MCF 10A (cell line): ENCODE data around the gene UMAD1. TPM values are rescaled to one million over a fixed set of nuclear protein-coding genes. Genes with fewer than 3 reads are reported as not detected.

Source experiments
- BruUV-seq: library from RNA; stranded (reverse); fragments of 400-500 nt; replicated peaks from 2 replicates; lab custom pipeline; 2021; lab: Mats Ljungman, UMichigan
- CTCF ChIA-PET: fragments of 300-600 bp; sonication (Branson Sonifier 250); formaldehyde crosslinking; extraction: SDS; loops from one replicate; lab custom pipeline; 2021; ENCODE audit warnings: antibody characterized with exemption, inconsistent platforms; lab: Yijun Ruan, JAX
- POLR2A ChIA-PET: fragments of 300-600, 350-650 bp; sonication (Branson Sonifier 250); formaldehyde crosslinking; extraction: SDS; loops from one replicate; lab custom pipeline; 2020; ENCODE audit warnings: antibody characterized with exemption, inconsistent platforms; lab: Yijun Ruan, JAX
- DNase-seq: peaks from one replicate; pipeline ENCODE4 v3.0.0-alpha.2; 2018; ENCODE audit not compliant: unreplicated experiment
- H3K27ac Mint-ChIP-seq: one replicate; pipeline ENCODE4 v1.8.0; 2022; ENCODE audit warnings: mild to moderate bottlenecking, low read depth, mixed read lengths; ENCODE audit not compliant: unreplicated experiment
- H3K27me3 Mint-ChIP-seq: one replicate; pipeline ENCODE4 v1.8.0; 2022; ENCODE audit warnings: mixed read lengths; ENCODE audit not compliant: insufficient read depth, unreplicated experiment
- H3K36me3 Mint-ChIP-seq: one replicate; pipeline ENCODE4 v1.8.0; 2022; ENCODE audit warnings: mild to moderate bottlenecking, moderate library complexity, mixed read lengths; ENCODE audit not compliant: insufficient read depth, unreplicated experiment
- H3K4me1 Mint-ChIP-seq: one replicate; pipeline ENCODE4 v1.8.0; 2022; ENCODE audit warnings: mixed read lengths; ENCODE audit not compliant: insufficient read depth, unreplicated experiment
- H3K4me3 Mint-ChIP-seq: one replicate; pipeline ENCODE4 v1.8.0; 2022; ENCODE audit warnings: mild to moderate bottlenecking, moderate library complexity, mixed read lengths; ENCODE audit not compliant: unreplicated experiment
- H3K9me3 Mint-ChIP-seq: one replicate; pipeline ENCODE4 v1.8.0; 2022; ENCODE audit warnings: mixed read lengths; ENCODE audit not compliant: unreplicated experiment
- CTCF ChIP-seq: fragments of 200-600 bp; IDR thresholded peaks from one replicate; pipeline ENCODE4 v1.8.0; 2022; ENCODE audit warnings: antibody characterized with exemption, mild to moderate bottlenecking; ENCODE audit not compliant: unreplicated experiment
- intact Hi-C: fragments of 100-400 bp; cut with micrococcal nuclease; formaldehyde crosslinking; loops from 2 replicates; pipeline ENCODE4 v1.14.1; 2022
- total RNA-seq: library from RNA; stranded (reverse); gene quantifications from 2 replicates; pipeline ENCODE4 v1.2.3, GENCODE V29; 2022

Gene UMAD1
- total RNA-seq, 1 experiment from 2014 or later: 7.1 TPM

- intact Hi-C loops: no loop called here
- H3K9me3 Mint-ChIP-seq: no peaks in the 10 kb centered on the region
- no peaks in the 10 kb centered on the region for H3K4me1 Mint-ChIP-seq
- CTCF ChIA-PET: interaction anchor here (1.7 kb wide), 1 partner anchor 12 kb away, joined by 6 read pairs; no protein-coding TSS in a partner anchor
- BruUV-seq: no TSS peak
- H3K27ac Mint-ChIP-seq: no peak overlapping the region
- no peak for DNase-seq
- POLR2A ChIA-PET: no interaction called here
- no peak overlapping the region for H3K4me3 Mint-ChIP-seq
- H3K36me3 Mint-ChIP-seq: peaks cover 64% of the 10 kb centered on the region
- TF ChIP-seq CTCF: no peak
- no peaks in the 10 kb centered on the region for H3K27me3 Mint-ChIP-seq
These were observed 33.5 kb upstream of the UMAD1 start for GRCh38 chr7:7607010-7607409.

- no peaks in the 10 kb centered on the region for H3K27me3 Mint-ChIP-seq
- ChIA-PET POLR2A (interaction anchor here (0.6 to 1.5 kb wide), 3 partner anchors 10 to 556 kb away, joined by 3 to 5 read pairs (median 3); partner anchors contain the start of gene UMAD1), CTCF (no interaction called here)
- DNase-seq: no peak
- no peaks in the 10 kb centered on the region for H3K9me3 Mint-ChIP-seq
- intact Hi-C loops: no loop called here
- H3K36me3 Mint-ChIP-seq: peaks cover 68% of the 10 kb centered on the region
- TF ChIP-seq CTCF: no peak
- no peak overlapping the region for H3K4me3 Mint-ChIP-seq
- no peak overlapping the region for H3K27ac Mint-ChIP-seq
- no TSS peak for BruUV-seq
- H3K4me1 Mint-ChIP-seq: no peaks in the 10 kb centered on the region
These were observed 31.2 kb upstream of the UMAD1 start for GRCh38 chr7:7609330-7609729.

- BruUV-seq: no TSS peak
- no peak overlapping the region for H3K27ac Mint-ChIP-seq
- peaks cover 41% of the 10 kb centered on the region for H3K36me3 Mint-ChIP-seq
- intact Hi-C loops: no loop called here
- H3K9me3 Mint-ChIP-seq: no peaks in the 10 kb centered on the region
- ChIA-PET CTCF (interaction anchor here (0.7 to 1.4 kb wide), 2 partner anchors 18 to 602 kb away, joined by 3 to 4 read pairs; no protein-coding TSS in a partner anchor), POLR2A (interaction anchor here (0.6 to 1.5 kb wide), 4 partner anchors 12 to 157 kb away, joined by 3 to 9 read pairs (median 3); partner anchors contain the start of gene UMAD1)
- TF ChIP-seq CTCF: no peak
- DNase-seq: no peak
- no peak overlapping the region for H3K4me3 Mint-ChIP-seq
- no peaks in the 10 kb centered on the region for H3K4me1 Mint-ChIP-seq
- no peaks in the 10 kb centered on the region for H3K27me3 Mint-ChIP-seq
These were observed 28.0 kb upstream of the UMAD1 start for GRCh38 chr7:7612519-7612918.

GRCh38 chr7:7613210-7613609 is 27.3 kb upstream of the UMAD1 start:
- Mint-ChIP-seq H3K4me1 (no peaks in the 10 kb centered on the region), H3K27me3 (no peaks in the 10 kb centered on the region), H3K4me3 (no peak overlapping the region), H3K27ac (no peak overlapping the region), H3K9me3 (no peaks in the 10 kb centered on the region), H3K36me3 (peaks cover 34% of the 10 kb centered on the region)
- intact Hi-C loops: no loop called here
- BruUV-seq: no TSS peak
- TF ChIP-seq CTCF: no peak
- DNase-seq: no peak
- POLR2A ChIA-PET: interaction anchor here (1.2 to 1.5 kb wide), 3 partner anchors 11 to 32 kb away, joined by 3 to 9 read pairs (median 3); partner anchors contain the start of gene UMAD1
- CTCF ChIA-PET: interaction anchor here (1.4 kb wide), 1 partner anchor 601 kb away, joined by 4 read pairs; no protein-coding TSS in a partner anchor
